Measurements from ENCODE around the gene PEX10. TPM values are rescaled to one million over a fixed set of nuclear protein-coding genes. Genes with fewer than 3 reads are reported as not detected.

PEX10 gene
- total and polyA plus RNA-seq, 2 of the 8 experiments (the other 6 are each of a cell fraction or from before 2014, with no cell fraction given) = 24.3 to 26.9 TPM

DNA sequence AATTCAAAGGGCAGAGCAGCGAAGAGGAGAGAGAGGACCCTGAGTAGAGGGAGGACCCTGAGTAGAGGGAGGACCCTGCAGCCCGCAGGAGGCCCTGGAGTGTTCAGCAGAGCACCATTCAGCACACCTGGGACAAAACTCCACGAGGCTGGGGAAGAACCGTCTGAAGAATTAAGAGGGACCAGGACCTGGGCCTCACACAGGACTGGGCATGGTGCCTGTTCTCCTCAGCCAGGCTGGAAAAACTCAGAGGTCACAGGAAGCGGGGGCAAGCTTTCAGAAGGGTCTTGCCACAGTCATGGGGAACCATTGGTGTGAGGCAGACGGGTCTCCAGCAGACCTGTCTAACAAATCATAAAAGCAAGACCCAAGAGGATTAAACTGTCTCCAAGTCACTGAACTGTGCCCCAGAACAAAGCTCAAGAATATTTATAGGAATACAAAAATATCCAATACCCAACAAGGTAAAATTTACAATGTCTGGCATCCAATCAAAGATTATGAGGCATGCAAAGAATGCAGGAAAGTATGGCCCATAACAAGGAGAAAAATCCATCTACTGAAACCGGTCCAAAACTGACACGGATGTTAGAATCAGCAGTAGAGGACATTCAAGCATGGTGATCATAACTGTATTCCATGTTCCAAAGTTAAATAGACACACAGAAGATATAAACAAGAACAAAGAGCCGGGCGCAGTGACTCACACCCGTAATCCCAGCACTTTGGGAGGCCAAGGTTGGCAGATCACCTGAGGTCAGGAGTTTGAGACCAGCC lies 51.6 kb downstream of the PEX10 start:
- H2BK120ac ChIP-seq (replicated peaks; ENCODE audit: low read depth, low read length) = no peak overlapping the region
- TF ChIP-seq GABPA (IDR thresholded peaks at IDR 0.05; ENCODE audit: borderline replicate concordance, insufficient read depth, low read length) = no peak
- no peak for TF ChIP-seq SIN3A (conservative IDR thresholded peaks at IDR 0.05 in 1 of 2, IDR thresholded peaks at IDR 0.05 in 1 of 2; ENCODE audit: low read depth in 1 of 2, low read length in 2 of 2)
- no peak for TF ChIP-seq SUZ12 (IDR thresholded peaks at IDR 0.05; ENCODE audit: low read length)
- no peak for TF ChIP-seq CEBPB (IDR thresholded peaks at IDR 0.05; ENCODE audit: low read depth, low read length)
- no peak for TF ChIP-seq ASH2L (IDR thresholded peaks at IDR 0.05; ENCODE audit: low read length)
- no peak for TF ChIP-seq SIX5 (IDR thresholded peaks at IDR 0.05; ENCODE audit: low read depth, low read length)
- no peak for TF ChIP-seq SRF (IDR thresholded peaks at IDR 0.05; ENCODE audit: low read depth, low read length)
- no peak for TF ChIP-seq RXRA (IDR thresholded peaks at IDR 0.05; ENCODE audit: insufficient read depth, low read depth, low read length)
- no peak for TF ChIP-seq TBP (IDR thresholded peaks at IDR 0.05; ENCODE audit: low read depth, low read length)
- no peak for TF ChIP-seq EZH2 (IDR thresholded peaks at IDR 0.05; ENCODE audit: low read depth, low read length, severe bottlenecking)
- TF ChIP-seq HDAC6 (IDR thresholded peaks at IDR 0.05; ENCODE audit: low read depth, low read length) = no peak
- no peak for TF ChIP-seq RBBP5 (IDR thresholded peaks at IDR 0.05; ENCODE audit: borderline replicate concordance, low read depth, low read length)
- TF ChIP-seq GTF2F1 (IDR thresholded peaks at IDR 0.05; ENCODE audit: borderline replicate concordance, low read depth, low read length) = no peak

More for the DNA sequence above, 51.6 kb downstream of the PEX10 start:
- no peak overlapping the region for H2BK15ac ChIP-seq (ENCODE audit: low read length)
- no peaks in the 10 kb centered on the region for H4K20me1 ChIP-seq (replicated peaks in 1 of 2; ENCODE audit: control insufficient read depth in 1 of 2, insufficient read depth in 2 of 2, low read length in 2 of 2)
- POLR2A ChIA-PET (ENCODE audit: partially characterized antibody) = no interaction called here
- H4K8ac ChIP-seq (ENCODE audit: extremely low read depth, insufficient read depth, low read length) = no peak overlapping the region
- no peak overlapping the region for H4K5ac ChIP-seq (ENCODE audit: insufficient read length, low read depth, low read length)
- H3K36me3 ChIP-seq (ENCODE audit: control insufficient read depth in 2 of 4, insufficient read depth in 4 of 4, low read length in 3 of 4) = no peaks in the 10 kb centered on the region
- no peak overlapping the region for H2BK12ac ChIP-seq (ENCODE audit: low read depth, low read length)
- H4K91ac ChIP-seq (replicated peaks; ENCODE audit: insufficient read length, low read length) = no peak overlapping the region
- no peaks in the 10 kb centered on the region for H3K27me3 ChIP-seq (replicated peaks in 1 of 4; ENCODE audit: control insufficient read depth in 3 of 4, extremely low read depth in 1 of 4, insufficient read depth in 3 of 4, low read length in 3 of 4)
- no peak for FAIRE-seq
- no peak overlapping the region for H2AK5ac ChIP-seq (ENCODE audit: low read depth, low read length)
- H3K79me1 ChIP-seq (ENCODE audit: low read depth, low read length) = no peaks in the 10 kb centered on the region
- peaks cover 0 to 3% of the 10 kb centered on the region in 2 experiments; a peak in 1 of 4 replicates for H3K9me3 ChIP-seq (ENCODE audit: insufficient read depth in 2 of 2, low read depth in 1 of 2, low read length in 1 of 2)
- H3K27ac ChIP-seq (ENCODE audit: low read depth, low read length) = no peak overlapping the region
- H2BK20ac ChIP-seq (ENCODE audit: low read length) = no peak overlapping the region
- no peak overlapping the region for H3K4me2 ChIP-seq (ENCODE audit: insufficient read depth in 1 of 2, low read depth in 2 of 2, low read length in 2 of 2)
- no peak overlapping the region for H3K23ac ChIP-seq (ENCODE audit: insufficient read length)
- H2BK5ac ChIP-seq (ENCODE audit: low read depth, low read length) = no peak overlapping the region
- no peaks in the 10 kb centered on the region for H3K23me2 ChIP-seq (ENCODE audit: low read depth, low read length)
- no peak overlapping the region for H3K56ac ChIP-seq (replicated peaks; ENCODE audit: insufficient read length, low read depth, low read length)
- no peak overlapping the region for H3K9ac ChIP-seq (replicated peaks in 1 of 4; ENCODE audit: extremely low read depth in 1 of 4, low read depth in 3 of 4, low read length in 3 of 4)
- H2AFZ ChIP-seq (ENCODE audit: low read length) = no peak overlapping the region
- no peak overlapping the region for H3K18ac ChIP-seq (ENCODE audit: extremely low read depth, low read length)
- WGBS, 2 experiments (ENCODE audit: extremely low coverage in 1 of 2, insufficient coverage in 1 of 2, insufficient read length in 1 of 2, insufficient replicate concordance in 2 of 2, low coverage in 1 of 2, low lambda C conversion rate in 2 of 2, missing lambda C conversion rate in 1 of 2) = 90% methylated on average over 11 of the region's 11 CpGs; no CpG with 5 or more reads in 1 of the 2 experiments
- H3K14ac ChIP-seq (ENCODE audit: insufficient read length) = no peak overlapping the region
- no peaks in the 10 kb centered on the region; a peak in 1 of 7 replicates for H3K4me1 ChIP-seq (replicated peaks in 1 of 4; ENCODE audit: control insufficient read depth in 3 of 4, insufficient read depth in 4 of 4, low read length in 3 of 4)
- no peak for DNase-seq (ENCODE audit: low read depth in 1 of 2, low spot score in 2 of 2)
- no peak overlapping the region for H3K4me3 ChIP-seq (ENCODE audit: extremely low read depth in 1 of 4, insufficient read depth in 2 of 4, low read depth in 3 of 4, low read length in 4 of 4)
- no peaks in the 10 kb centered on the region for H3K79me2 ChIP-seq (ENCODE audit: control insufficient read depth in 1 of 2, insufficient read depth in 2 of 2, low read length in 2 of 2)
- H3K4ac ChIP-seq (replicated peaks; ENCODE audit: insufficient read length, low read depth, low read length) = no peak overlapping the region
- CTCF ChIA-PET (ENCODE audit: partially characterized antibody) = interaction anchor here (2.7 kb wide), 1 partner anchor 20 kb away, joined by 19 read pairs; no protein-coding TSS in a partner anchor

Measured in H1 (cell line).